Adrenal gland (tissue), 5 donors: ENCODE results near the gene PRSS3.

Experiments used
- CTCF ChIP-seq, 6 experiments: fragments of 450-650 bp in 4 of 6; fragments of 200-600 bp in 2 of 6; sonication (generic) in 1 of 6; IDR thresholded peaks; 1 replicate in 5 of 6; 2 replicates in 1 of 6; pipeline versions ENCODE4 v1.5.1 to v1.8.0; 2016 to 2021; ENCODE audit warnings: antibody characterized with exemption in 6 of 6, mild to moderate bottlenecking in 2 of 6, moderate library complexity in 1 of 6
- POLR2A ChIP-seq, 2 donors: fragments of 450-650 bp; IDR thresholded peaks; one replicate each; pipeline ENCODE4 v1.6.1; 2017; ENCODE audit warnings: antibody characterized with exemption in 2 of 2, mild to moderate bottlenecking in 2 of 2, moderate library complexity in 1 of 2
- donor health status: DM: no; HTN: no; CAD: no.

GRCh38 chr9:33843312-33843961 is 48.1 kb downstream of the PRSS3 start:
- TF ChIP-seq CTCF (IDR thresholded peaks at IDR 0.05) (no peak), POLR2A (IDR thresholded peaks at IDR 0.05) (no peak)
